Stimulated activated CD8-positive, alpha-beta memory T cell treated with anti-CD3 and anti-CD28 coated beads, Interleukin-7, amount 100 ng/mL, for 48 hours (primary cell): ENCODE measurements around the gene MEAK7.

ENCODE experiments used
- DNase-seq, 2 donors: peaks; one replicate each; pipeline ENCODE4 v3.0.0-alpha.2; 2020; ENCODE audit warnings: low read depth in 1 of 2; ENCODE audit errors: extremely low read depth in 1 of 2

MEAK7 gene, protein sequence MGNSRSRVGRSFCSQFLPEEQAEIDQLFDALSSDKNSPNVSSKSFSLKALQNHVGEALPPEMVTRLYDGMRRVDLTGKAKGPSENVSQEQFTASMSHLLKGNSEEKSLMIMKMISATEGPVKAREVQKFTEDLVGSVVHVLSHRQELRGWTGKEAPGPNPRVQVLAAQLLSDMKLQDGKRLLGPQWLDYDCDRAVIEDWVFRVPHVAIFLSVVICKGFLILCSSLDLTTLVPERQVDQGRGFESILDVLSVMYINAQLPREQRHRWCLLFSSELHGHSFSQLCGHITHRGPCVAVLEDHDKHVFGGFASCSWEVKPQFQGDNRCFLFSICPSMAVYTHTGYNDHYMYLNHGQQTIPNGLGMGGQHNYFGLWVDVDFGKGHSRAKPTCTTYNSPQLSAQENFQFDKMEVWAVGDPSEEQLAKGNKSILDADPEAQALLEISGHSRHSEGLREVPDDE

DNA sequence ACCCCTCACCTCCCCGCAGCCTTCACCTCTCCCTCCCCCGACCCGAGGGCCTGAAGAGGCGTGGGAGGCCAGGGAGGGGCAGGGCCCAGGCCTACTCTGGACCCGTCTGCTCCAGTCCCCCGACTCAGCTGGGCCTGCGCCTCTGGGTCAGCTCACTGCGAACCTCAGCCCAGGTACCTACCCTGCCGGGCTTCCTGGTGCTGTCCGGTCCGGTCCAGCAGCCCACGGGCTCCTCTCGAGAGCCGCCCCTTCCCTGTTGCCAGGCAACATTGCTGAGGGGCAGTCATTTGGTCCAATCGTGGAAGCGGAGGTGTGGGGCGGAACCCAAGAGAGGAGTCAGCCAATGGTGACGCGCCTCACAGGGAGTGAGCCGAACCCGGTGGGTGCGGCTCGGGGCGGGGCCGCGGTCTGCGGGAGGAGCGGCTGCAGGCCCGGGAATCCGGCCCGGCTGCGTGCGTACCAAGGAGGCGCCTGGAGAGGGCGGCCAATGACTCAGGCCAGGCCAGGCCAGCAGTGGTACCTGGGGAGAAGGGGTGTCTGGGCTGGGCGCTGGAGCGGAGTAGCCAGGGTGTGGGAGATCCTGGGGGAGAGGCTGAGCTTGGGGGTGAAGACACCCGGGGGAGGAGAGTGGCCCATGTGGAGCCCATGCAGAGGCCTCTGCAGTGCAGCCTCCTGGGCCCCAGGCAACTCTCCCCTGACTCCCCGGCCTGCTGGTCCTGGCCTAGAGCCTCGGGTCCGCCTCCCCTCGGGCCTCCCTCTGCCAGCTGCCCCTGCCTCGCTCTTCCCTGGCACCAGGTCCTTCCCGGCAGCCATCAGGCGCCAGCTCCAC is at the start of gene MEAK7:
TSS of gene MEAK7 (minus strand) at position 240 of the 829 bp plus-strand sequence. CDS start 6,573 bp downstream, outside the sequence.
- peak; percentile 96 to 97 for DNase-seq

DNA sequence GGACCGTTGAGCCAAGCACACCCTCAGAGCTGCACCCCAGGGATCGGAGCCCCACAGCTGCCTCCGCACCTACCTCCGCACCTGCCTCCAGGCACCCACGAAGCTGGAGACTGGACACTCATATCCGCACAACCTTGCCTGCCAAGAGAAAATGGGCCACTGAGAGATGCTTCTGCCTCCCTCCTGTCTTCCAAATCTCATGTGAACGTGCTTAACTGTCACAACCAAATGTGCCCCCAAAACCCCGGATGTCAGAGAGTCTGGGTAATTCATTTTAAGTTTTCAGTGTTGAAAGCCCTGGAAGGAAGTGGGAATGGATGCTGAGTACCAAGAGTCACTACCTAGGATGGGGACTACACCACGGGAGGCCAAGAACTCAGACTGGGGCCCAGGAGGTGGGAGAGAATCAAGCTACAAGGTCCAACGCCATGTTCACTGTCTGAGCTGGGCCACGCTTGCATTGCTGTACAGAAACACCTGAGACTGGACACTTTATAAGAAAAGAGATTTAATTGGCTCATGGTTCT is 49.5 kb upstream of the MEAK7 start:
- no peak for DNase-seq

DNA sequence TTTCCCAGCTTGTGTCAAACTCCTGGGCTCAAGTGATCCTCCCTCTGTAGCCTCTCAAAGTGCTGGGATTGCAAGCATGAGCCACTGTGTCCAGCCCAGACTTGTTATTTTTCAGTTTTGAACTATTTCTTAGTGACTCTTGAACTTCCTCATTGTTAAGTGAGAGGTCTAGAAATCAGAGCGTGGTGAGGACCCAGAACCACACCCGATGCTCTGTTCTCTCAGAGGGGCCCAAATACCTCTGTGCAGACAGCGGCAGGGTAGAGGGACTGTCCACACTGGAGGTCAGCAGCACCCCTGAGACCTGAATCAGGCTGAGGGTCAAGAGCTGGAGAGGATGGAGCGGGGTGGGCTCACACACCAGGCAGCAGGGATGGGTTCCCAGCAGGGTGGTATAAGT is 47.7 kb upstream of the MEAK7 start:
- no peak for DNase-seq

DNA sequence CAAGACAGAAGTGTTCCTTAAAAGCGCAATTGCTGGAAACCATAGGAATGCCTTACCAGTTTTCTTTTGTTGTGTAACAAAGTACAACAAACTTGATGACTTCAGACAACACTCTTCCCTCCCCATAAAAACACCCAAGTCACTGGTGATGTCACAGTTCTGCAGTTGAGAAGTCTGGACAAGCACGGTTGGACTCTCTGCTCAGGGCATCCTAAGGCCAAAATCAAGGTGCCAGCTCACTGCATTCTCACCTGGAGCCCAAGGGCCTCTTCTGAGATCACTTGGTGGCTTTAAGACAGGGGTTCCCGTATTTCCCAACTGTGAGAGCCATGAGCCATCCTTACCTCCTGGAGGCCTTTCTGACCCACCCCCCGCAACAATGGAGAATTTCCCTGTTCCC is 45.6 kb upstream of the MEAK7 start:
- DNase-seq: no peak

DNA sequence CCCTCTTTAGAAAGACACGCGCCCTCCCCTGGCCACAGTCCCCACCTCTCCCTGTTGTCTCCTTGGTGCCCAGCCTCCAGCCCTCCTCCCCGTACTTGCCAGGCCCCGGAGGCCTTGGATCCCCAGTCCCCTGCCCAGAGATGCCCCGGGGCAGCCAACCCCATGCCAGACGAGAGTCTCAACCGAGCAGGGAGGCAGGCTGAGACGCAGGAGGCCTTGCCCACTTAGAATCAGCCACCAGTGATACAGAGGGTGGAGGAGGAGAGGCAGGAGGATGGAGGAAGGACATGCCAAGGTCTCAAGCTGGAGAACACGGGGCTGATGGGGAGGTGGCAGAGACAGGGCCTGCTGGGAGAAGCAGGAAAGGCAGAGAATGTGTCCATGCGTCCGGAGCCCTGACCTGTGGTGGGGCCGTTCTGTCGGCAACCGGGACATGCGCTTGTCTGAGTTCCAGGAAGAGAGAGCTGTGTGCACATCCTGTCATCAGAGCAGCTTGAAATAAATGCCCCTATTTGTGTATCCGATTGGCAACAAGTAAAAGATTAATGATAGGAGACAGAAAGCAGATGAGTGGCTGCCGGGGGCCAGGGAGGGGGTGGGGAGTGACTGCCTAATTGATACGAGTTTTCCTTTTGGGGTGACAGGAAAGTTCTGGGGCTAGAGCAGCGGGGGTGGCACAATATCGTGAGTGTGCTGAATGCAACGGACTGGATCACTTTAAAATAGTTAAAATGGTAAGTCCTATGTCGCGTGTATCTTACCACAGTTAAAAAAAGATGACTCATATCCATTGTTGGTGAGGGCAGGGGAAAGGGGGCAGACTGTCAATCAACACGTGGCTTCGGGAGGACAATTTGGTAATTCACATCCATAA is 44.7 kb upstream of the MEAK7 start:
- DNase-seq: peak in 1 of 2 donors; percentile 39

DNA sequence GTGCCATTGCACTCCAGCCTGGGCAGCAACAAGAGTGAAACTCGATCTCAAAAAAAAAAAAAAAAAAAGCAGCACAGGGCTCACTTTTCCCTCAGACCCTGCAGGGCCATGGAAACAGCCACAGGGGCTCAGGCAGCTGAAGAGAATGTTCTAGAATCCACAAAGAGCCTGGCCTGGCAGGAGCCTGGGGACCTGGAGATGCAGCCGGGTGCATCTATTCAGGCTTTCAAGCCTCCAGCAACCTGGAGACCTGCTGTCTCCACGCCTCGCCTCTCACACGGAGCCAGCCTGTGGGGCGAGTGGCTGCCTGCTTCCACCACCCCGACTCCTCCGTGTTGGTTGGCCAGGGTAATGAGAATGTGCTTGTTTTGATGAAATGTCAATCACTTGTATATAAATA is 44.0 kb upstream of the MEAK7 start:
- no peak for DNase-seq

DNA sequence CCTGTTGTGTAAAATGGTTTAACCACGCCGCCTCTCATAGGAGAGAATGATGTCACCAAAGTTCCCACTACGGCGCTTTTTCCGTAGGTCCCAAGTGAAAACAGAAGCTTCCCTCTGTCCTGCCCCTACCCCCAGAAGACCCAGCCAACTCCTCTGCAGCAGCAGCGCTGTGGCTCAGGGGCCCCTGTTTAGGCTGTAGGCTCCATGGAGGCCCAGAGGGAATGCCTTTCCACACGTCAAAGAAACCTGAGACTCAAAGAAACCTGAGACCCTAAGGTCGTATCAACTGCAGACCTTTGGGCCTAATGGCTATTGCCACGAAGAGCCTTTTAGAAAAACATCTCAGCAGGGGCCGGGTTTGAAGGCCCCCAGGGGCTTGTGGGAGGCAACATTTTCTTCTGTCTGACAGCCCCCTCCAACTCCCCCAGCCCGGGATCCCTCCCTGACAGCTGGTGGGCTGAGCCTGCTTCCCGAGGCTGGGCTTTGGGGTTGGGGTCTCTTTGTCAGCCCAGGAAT is 43.1 kb upstream of the MEAK7 start:
- DNase-seq: no peak

DNA sequence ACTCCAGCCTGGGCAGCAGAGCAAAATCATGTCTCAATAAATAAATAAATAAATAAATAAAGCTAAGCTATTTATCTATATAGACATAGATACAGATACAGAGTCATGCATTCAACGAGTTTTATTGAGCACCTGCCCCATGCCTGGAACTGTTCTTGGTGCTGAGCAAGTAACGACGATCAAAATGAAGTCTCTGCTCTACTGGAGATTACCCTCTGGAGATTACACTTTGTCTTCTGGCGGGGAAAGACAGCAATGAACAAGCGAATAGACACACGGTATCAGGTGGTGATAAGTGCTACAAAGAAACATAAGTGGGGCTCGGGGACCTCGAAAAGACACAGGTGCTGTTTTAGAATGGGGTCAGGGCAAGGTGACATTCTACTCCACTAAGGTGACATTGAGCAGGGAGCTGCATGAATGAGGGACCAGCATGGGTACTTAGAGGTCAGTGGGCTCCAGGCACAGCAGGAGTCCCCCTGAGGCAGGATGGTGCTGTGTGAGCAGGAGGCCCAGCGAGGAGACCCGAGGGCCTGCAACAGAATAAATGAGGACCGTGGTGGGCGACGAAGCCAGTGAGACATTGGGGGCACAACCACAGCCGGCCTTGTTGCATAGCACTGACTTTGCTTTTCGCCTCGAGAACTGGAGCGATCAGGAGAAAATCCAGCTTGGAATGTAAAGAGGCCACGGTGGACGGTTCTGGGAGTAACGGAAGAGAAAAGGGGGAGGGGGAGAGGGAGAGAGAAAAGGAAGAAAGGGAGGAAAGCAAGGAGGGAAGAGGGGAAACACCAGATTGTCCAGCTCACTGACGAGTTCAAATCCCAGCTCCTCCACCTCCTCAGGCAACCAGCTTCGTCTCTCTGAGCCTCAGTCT is 42.4 kb upstream of the MEAK7 start:
- no peak for DNase-seq

DNA sequence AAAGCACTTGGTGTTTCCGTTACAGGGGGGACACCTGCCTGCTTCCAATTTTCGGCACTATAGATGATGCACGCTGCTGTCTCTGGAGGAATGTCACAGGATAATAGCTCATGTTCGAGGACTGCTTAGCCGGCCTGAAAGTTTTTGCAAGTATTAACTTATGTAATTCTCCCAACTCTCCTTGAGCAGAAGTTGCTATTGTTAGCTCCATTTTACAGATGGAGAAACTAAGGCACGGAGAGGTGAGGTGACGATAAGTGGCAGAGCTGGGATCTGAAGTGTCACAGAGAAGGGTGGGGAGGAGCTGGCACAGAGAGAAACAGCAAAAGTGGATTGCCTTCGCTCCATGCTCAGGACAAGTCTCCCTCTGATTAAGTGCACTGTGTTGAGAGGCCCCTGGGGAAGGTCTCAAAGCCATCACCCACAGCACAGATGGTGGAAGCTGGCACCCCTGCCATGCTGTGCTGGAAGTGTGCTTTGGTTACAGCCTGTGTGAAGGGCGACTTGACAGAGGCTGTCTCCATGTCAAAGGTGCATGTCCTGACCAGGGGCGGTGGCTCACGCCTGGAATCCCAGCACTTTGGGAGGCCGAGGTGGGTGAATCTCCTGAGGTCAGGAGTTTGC is 40.8 kb upstream of the MEAK7 start:
- no peak for DNase-seq

DNA sequence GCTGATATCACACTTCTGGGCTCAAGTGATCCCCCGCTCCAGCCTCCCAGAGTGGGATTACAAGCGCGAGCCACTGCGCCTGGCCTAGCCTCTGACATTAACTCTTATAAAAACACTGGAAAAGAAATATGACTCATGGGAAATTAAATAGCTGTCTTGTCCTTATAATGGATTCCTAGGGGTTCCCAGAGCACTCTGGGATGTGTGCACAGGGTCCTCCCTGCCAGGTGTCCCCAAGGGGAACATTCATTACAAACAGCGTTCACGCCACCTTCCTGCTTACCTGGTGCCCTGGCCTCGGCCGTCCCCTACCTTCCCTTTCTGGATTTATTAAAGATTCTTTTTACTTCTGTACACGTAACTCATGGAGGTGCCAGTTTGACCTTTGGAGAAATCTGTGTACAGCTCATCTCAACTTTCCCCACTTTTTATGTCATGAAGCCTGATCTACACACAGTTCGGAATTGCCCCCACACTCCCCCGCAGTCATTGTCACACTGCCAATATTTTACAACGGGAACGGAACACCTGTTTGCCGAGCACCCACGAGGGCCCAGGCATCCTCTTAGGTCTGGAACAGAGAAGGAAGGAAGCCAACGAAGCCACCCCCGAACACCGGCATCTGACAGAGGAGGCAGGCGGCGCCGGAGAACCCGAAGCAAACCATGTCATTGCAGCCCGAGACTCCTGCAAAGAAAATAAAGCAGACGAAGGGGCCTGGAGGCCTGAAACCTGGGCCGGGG is 39.7 kb upstream of the MEAK7 start:
- no peak for DNase-seq

DNA sequence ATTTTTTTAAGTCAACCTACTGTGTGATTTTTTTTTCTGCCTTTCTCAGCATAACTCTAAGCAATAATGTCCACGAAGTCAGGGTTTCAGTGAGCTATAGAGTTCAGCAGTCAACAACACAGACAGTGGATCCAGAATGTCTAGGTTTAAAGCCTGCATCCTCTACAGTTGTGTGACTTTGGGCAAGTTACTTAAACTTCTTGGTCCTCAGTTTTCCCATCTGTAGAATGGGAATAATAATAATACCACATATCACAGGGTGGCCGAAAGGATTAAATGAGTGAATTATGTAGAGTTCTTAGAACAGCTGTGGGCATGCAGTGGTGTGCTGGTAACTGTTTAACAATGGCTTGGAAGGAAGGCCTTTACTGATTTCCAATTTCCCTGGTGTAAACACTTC is 38.8 kb upstream of the MEAK7 start:
- no peak for DNase-seq

DNA sequence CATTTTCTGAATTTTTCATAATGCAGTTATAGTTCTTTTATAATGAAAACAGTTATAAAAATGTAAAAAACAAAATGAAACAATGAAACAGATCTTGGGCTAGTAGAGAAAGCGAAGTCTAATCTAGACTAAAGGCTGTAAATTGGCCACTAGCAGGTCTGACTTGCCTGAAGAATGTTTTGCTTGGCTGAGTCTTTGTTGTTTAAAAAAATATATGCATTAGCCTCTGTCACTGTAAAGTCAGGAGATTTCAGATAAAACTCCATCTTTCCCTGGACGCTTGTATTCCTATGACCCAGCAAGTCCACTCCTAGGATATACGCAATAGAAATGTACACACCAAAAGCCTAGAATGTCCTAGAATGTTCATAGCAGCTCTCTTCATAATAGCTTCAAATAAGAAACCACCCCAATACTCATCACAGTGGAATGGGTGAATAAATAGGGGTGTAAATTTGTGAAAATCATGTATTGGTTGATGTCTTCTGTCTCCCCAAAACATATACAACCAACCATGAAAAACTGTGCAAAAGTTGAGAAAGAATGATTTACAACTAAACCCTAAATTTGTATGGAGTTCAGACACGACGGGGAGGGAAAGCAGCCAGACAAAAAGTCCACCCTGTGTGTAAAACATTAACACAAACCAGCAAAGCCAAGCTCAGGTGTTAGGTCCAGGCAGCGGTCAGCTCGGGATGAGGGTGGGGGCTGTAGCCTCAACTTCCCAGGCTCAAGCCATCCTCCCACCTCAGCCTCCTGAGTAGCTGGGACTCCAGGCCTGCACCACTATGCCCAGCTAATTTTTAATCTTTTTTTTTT is 37.7 kb upstream of the MEAK7 start:
- no peak for DNase-seq

DNA sequence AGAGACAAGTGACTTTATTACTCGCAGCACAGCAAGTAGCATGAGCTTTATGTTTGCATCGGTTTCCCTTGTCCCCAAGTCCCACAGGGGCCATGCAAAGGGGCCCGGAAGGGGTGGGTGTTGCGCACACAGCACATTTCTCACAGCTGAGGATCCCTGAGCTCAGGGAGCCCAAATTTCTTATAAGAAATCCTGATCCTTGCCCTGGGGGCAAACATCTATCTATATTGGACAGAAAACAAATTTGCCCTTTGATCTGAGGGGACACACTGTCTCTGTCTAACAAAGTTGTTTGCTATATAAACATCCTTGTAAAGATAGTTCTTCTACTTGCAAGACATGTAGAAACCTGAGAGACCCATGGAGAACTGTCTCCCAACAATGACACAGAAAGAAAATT is 35.7 kb upstream of the MEAK7 start:
- no peak for DNase-seq

DNA sequence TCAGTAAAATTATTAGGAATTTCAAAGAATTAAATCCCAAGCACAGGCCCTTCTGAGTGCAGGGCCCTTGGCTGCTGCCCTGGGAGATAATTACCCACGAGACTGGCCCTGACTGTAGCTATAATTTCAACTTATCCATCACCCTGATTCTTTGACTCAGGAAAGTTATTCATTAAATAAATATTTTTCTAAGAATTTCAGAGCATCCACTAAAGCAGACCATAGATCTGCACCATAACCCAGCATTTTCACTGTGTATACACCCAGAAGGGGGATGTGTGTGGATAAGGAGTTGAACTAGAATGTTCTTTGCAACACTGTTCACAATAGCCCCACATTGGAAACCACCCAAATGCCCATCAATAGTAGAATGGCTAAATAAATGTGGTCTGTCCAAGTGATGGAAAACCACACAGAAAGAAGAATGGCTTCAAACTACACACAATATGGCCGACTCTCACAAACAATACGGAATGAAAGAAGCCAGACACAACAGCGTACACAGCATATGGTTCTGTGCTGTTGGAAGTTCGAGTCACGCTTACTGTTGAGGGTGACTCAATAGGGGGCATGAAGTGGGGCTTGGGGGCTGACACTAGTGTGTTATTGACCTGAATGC is 33.9 kb upstream of the MEAK7 start:
- no peak for DNase-seq

DNA sequence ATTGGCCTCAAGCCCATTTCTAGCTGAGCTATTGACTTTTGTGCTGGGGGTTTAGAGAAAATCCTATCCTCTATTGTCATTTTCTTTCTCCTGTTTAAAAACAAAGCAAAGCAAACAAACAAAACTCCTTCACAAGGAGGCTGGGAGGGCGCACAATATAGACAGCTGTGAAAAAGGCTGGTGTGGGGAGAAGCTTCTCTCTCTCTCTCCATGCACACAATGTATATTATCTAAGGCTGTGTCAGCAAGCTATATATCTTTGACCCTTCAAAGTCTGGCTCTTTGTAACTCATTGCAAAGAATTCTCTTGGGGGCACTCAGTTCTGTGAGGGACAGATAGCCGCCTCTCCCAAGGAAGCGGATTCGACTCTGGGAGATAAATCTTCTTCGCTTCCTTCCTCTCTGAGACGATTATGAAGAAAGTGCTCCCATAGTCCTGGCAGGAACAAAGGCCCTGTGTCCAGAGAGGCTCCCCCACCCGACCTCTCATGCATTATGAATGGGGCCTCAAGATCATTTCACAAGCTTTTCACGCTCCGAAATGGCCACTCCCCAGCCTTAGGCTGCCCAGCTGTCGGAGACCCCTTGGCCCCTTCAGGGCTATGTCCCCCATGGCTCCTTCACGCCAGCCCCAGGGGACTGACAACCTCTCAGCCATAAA is 33.2 kb upstream of the MEAK7 start:
- no peak for DNase-seq

DNA sequence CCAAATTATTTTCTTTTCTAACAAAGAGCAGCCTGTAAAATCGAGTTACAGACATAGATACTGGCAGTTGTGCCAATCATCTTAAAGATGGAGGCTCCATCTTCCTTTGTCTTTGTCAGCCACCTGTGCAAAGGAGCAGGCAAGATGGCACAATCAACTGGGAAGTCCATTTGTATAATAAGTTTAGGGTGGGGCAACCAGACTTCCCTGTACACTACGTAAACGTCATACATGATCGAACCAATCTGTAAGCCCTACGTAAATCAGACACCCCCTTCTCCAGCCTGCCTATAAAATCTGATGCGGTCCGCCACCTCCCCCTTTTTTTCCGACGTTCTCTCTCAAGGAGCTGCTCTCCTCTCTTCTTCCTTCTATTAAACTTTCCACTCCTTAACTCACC is 31.4 kb upstream of the MEAK7 start:
- DNase-seq: no peak

DNA sequence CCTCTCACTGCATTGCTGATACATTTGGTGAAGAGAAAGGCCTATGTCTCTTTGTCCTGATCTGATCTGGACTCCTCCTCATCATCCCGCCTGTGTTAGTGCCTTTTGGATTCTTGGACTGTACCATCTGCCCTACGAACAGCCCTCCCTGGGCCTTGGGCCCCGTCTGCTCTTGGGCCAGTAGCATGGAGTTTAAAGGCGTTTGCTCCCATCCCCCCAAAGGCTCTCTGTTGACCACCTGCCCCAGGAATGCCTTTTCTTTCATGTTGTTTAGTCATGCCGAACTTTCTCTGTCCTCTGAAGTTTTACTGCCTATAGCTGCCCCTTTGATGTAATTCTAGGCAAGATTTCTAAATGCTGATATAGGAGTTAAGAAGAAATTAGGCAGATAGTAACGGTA is 30.9 kb upstream of the MEAK7 start:
- no peak for DNase-seq
